ENCODE measurements around the gene TREM1.

TREM1 gene

GRCh38 chr6:41269716-41270115 lies 16.8 kb downstream of the TREM1 start:
- TF ChIP-seq ZFX (IDR thresholded peaks at IDR 0.05) (no peak), CTCF (conservative IDR thresholded peaks at IDR 0.05) (no peak)
- no peak overlapping the region for H3K27ac ChIP-seq

- no peak overlapping the region for H3K27ac ChIP-seq
- TF ChIP-seq CTCF (conservative IDR thresholded peaks at IDR 0.05) (no peak), ZFX (IDR thresholded peaks at IDR 0.05) (no peak)
Observed at GRCh38 chr6:41269166-41269565, 17.3 kb downstream of the TREM1 start.

- no peak for TF ChIP-seq ZFX (IDR thresholded peaks at IDR 0.05)
- no peak for TF ChIP-seq CTCF (conservative IDR thresholded peaks at IDR 0.05)
- no peak overlapping the region for H3K27ac ChIP-seq
Observed at GRCh38 chr6:41268478-41268877, 18.0 kb downstream of the TREM1 start.

GRCh38 chr6:41266541-41266940 lies 19.9 kb downstream of the TREM1 start:
- H3K27ac ChIP-seq, result no peak overlapping the region
- TF ChIP-seq CTCF (conservative IDR thresholded peaks at IDR 0.05) (no peak), ZFX (IDR thresholded peaks at IDR 0.05) (no peak)

- TF ChIP-seq ZFX (IDR thresholded peaks at IDR 0.05) (no peak), CTCF (conservative IDR thresholded peaks at IDR 0.05) (no peak)
- H3K27ac ChIP-seq, result no peak overlapping the region
Observed at GRCh38 chr6:41263267-41263666, 23.2 kb downstream of the TREM1 start.

- H3K27ac ChIP-seq, result no peak overlapping the region
- TF ChIP-seq ZFX (IDR thresholded peaks at IDR 0.05) (no peak), CTCF (conservative IDR thresholded peaks at IDR 0.05) (no peak)
Observed at GRCh38 chr6:41262401-41262800, 24.1 kb downstream of the TREM1 start.

- H3K27ac ChIP-seq, result peak overlapping the region; percentile 75
- no peak for TF ChIP-seq CTCF (conservative IDR thresholded peaks at IDR 0.05)
- no peak for TF ChIP-seq ZFX (IDR thresholded peaks at IDR 0.05)
Observed at GRCh38 chr6:41258196-41258493, 28.3 kb downstream of the TREM1 start.
